HEK293 (cell line): Measurements from ENCODE around the gene TBC1D14.

Experiments
- CTCF ChIA-PET: fragments of 350-600 bp; formaldehyde crosslinking; extraction: SDS; loops from one replicate; lab custom pipeline; 2021; ENCODE audit warnings: antibody characterized with exemption; lab: Yijun Ruan, JAX
- POLR2A ChIA-PET: fragments of 300-600 bp; formaldehyde crosslinking; extraction: SDS; loops from one replicate; lab custom pipeline; 2020; ENCODE audit warnings: antibody characterized with exemption, inconsistent platforms; lab: Yijun Ruan, JAX
- H3K27ac ChIP-seq: fragments of 200-500 bp; sonication (Bioruptor generic); 2 replicates; pipeline ENCODE4 v1.5.1; 2014; ENCODE audit warnings: low read depth, low read length, control low read depth, inconsistent platforms; ENCODE audit errors: extremely low read depth
- H3K36me3 ChIP-seq, 2 experiments: fragments of 200-500 bp in 1 of 2; sonication (Bioruptor generic) in 1 of 2; 1 replicate in 1 of 2; 2 replicates in 1 of 2; pipeline ENCODE4 v1.5.1; 2014 to 2017; ENCODE audit warnings: inconsistent platforms in 2 of 2, low read length in 2 of 2; ENCODE audit not compliant: control insufficient read depth in 2 of 2, insufficient read depth in 1 of 2
- H3K4me1 ChIP-seq: fragments of 200-500 bp; sonication (Bioruptor generic); 2 replicates; pipeline ENCODE4 v1.5.1; 2014; ENCODE audit warnings: mild to moderate bottlenecking, low read length, inconsistent platforms; ENCODE audit not compliant: control insufficient read depth, insufficient read depth
- H3K4me3 ChIP-seq: 2 replicates; pipeline ENCODE4 v1.5.1; 2011; ENCODE audit warnings: low read depth, mild to moderate bottlenecking, control low read depth, low read length, moderate library complexity
- H3K9me3 ChIP-seq: fragments of 200-500 bp; sonication (Bioruptor generic); 2 replicates; pipeline ENCODE4 v1.5.1; 2014; ENCODE audit warnings: low read depth, low read length, inconsistent platforms; ENCODE audit not compliant: control insufficient read depth, insufficient read depth
- EGR2 ChIP-seq: fragments of 450-650 bp; formaldehyde crosslinking; IDR thresholded peaks from 2 replicates; pipeline ENCODE4 v1.5.1; 2016; ENCODE audit warnings: low read depth, missing biosample characterization, missing genetic modification characterization
- IKZF3 ChIP-seq: fragments of 450-650 bp; IDR thresholded peaks from 2 replicates; pipeline ENCODE4 v1.5.0; 2018; ENCODE audit warnings: missing biosample characterization, mild to moderate bottlenecking, missing genetic modification characterization, moderate library complexity
- SCRT1 ChIP-seq: fragments of 450-650 bp; formaldehyde crosslinking; IDR thresholded peaks from 2 replicates; pipeline ENCODE4 v1.5.1; 2016; ENCODE audit warnings: missing biosample characterization, missing genetic modification characterization, borderline replicate concordance
- ZFP69B ChIP-seq: fragments of 450-650 bp; formaldehyde crosslinking; IDR thresholded peaks from 2 replicates; pipeline ENCODE4 v1.5.1; 2016; ENCODE audit warnings: missing biosample characterization, missing genetic modification characterization
- ZNF114 ChIP-seq: fragments of 450-650 bp; formaldehyde crosslinking; IDR thresholded peaks from 2 replicates; pipeline ENCODE4 v1.5.0; 2017; ENCODE audit warnings: missing biosample characterization, missing genetic modification characterization
- ZNF404 ChIP-seq: fragments of 450-650 bp; formaldehyde crosslinking; IDR thresholded peaks from 2 replicates; pipeline ENCODE4 v1.5.1; 2017; ENCODE audit warnings: missing biosample characterization, missing genetic modification characterization
- ZNF48 ChIP-seq: fragments of 450-650 bp; formaldehyde crosslinking; IDR thresholded peaks from 2 replicates; pipeline ENCODE4 v1.5.1; 2016; ENCODE audit warnings: missing biosample characterization, missing genetic modification characterization
- ZNF510 ChIP-seq: fragments of 450-650 bp; formaldehyde crosslinking; IDR thresholded peaks from 2 replicates; pipeline ENCODE4 v1.5.1; 2018; ENCODE audit warnings: mild to moderate bottlenecking, missing genetic modification characterization, missing biosample characterization; ENCODE audit not compliant: insufficient replicate concordance
- ZNF596 ChIP-seq: fragments of 450-650 bp; IDR thresholded peaks from 2 replicates; pipeline ENCODE4 v1.5.0; 2018; ENCODE audit warnings: missing biosample characterization, mild to moderate bottlenecking, missing genetic modification characterization, moderate library complexity
- ZNF664 ChIP-seq: fragments of 450-650 bp; formaldehyde crosslinking; IDR thresholded peaks from 2 replicates; pipeline ENCODE4 v1.5.1; 2016; ENCODE audit warnings: missing biosample characterization, missing genetic modification characterization
- ZNF677 ChIP-seq: fragments of 450-650 bp; IDR thresholded peaks from 2 replicates; pipeline ENCODE4 v1.5.0; 2018; ENCODE audit warnings: missing biosample characterization, mild to moderate bottlenecking, missing genetic modification characterization, moderate library complexity
- ZNF701 ChIP-seq: fragments of 450-650 bp; formaldehyde crosslinking; IDR thresholded peaks from 2 replicates; pipeline ENCODE4 v1.5.1; 2016; ENCODE audit warnings: missing biosample characterization, missing genetic modification characterization
- ZSCAN16 ChIP-seq: fragments of 450-650 bp; formaldehyde crosslinking; IDR thresholded peaks from 2 replicates; pipeline ENCODE4 v1.5.1; 2016; ENCODE audit warnings: missing biosample characterization, missing genetic modification characterization
- TF ChIP-seq, protein P1 (sequence below): fragments of 450-650 bp; formaldehyde crosslinking; IDR thresholded peaks from 2 replicates; pipeline ENCODE4 v1.5.1; 2016; ENCODE audit warnings: missing biosample characterization, missing genetic modification characterization
- TF ChIP-seq, protein P2 (sequence below): fragments of 450-650 bp; formaldehyde crosslinking; IDR thresholded peaks from 2 replicates; pipeline ENCODE4; 2016; ENCODE audit warnings: missing biosample characterization, missing genetic modification characterization
- TF ChIP-seq, protein P3 (sequence below): fragments of 450-650 bp; formaldehyde crosslinking; IDR thresholded peaks from 2 replicates; pipeline ENCODE4 v1.5.1; 2016; ENCODE audit warnings: missing biosample characterization, missing genetic modification characterization
- TF ChIP-seq, protein P4 (sequence below): fragments of 450-650 bp; formaldehyde crosslinking; IDR thresholded peaks from 2 replicates; pipeline ENCODE4 v1.5.1; 2016; ENCODE audit warnings: missing biosample characterization, missing genetic modification characterization

The TBC1D14 gene

DNA sequence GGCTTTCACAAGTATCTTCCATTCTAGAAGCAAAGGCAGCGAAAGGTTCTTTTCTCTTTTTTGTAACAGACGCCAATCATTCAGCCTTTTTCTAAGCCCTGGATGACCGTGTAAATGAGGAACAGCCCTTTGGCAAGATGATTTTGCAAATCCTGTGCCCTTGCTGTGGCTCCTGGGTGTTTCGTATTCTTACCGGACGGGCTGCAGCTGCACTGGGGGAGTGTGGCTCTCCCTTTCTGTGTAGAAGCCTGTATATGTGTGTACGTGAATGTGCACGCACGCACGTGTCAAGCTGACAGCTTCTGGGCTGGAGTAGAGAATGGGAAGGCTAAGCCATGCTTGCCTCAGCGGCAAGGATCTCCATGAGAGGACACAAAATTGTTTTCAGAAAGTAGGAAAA is 150.0 kb downstream of the TBC1D14 start (continued):
- TF ChIP-seq ZNF701 (tag by site-specific recombination) (no peak), ZFP69B (no peak), SCRT1 (no peak), ZNF404 (no peak)
- TF ChIP-seq, all 188 proteins: peak for 0

DNA sequence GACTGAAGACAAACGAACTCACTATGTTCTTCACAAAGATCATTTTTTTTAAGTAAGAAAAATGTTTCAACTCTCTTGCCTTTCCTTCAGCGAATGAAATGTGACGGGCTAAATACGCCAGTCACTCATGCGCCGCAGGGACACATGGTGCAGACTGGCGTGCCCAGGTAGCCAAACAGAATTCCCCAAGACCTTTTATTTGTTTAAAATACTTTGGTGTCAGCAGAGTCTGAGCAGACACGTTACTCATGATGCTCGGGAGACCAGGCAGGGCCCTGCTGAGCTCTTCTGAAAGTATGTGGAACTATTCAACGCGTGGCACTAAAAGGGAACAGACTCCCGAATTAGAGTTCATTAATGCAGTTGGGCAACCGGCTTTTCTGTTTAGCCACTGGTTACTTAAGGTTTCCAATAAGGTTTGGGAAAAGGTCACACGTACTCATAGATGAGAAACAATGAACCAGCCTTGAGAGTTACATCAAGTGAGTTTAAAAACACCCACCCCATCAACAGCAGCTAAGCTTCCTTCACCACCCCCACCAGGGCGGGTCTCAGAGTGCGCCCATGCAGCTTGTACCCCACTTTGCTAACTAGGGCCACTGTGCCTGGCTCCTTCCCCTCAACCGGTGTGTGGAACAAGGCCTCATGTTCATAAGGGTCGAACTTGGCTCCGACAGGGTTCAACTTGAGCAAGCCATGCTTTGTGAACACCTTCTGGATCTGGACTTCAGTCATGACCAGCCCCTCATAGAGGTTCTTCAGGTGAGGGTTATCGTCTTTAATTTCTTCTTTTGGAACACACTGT is 150.9 kb downstream of the TBC1D14 start:
- no peak for TF ChIP-seq ZSCAN16 (tag by site-specific recombination)
- no peak for TF ChIP-seq IKZF3 (tag by site-specific recombination)
- TF ChIP-seq EGR2 (tag by site-specific recombination) = no peak
- TF ChIP-seq, protein P1, sequence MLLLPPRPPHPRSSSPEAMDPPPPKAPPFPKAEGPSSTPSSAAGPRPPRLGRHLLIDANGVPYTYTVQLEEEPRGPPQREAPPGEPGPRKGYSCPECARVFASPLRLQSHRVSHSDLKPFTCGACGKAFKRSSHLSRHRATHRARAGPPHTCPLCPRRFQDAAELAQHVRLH (tag by site-specific recombination) = no peak
- TF ChIP-seq ZNF596 (tag by site-specific recombination) = no peak
- no peak for TF ChIP-seq ZNF48 (tag by site-specific recombination)
- no peak for TF ChIP-seq ZNF677
- TF ChIP-seq, protein P2, sequence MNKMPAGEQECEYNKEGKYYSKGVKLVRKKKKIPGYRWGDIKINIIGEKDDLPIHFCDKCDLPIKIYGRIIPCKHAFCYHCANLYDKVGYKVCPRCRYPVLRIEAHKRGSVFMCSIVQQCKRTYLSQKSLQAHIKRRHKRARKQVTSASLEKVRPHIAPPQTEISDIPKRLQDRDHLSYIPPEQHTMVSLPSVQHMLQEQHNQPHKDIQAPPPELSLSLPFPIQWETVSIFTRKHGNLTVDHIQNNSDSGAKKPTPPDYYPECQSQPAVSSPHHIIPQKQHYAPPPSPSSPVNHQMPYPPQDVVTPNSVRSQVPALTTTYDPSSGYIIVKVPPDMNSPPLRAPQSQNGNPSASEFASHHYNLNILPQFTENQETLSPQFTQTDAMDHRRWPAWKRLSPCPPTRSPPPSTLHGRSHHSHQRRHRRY (tag by site-specific recombination) = no peak
- Histone ChIP-seq H3K36me3 (peaks cover 0 to 86% of the 10 kb centered on the region in 2 experiments; a peak in 2 of 3 replicates), H3K4me1 (no peaks in the 10 kb centered on the region), H3K4me3 (no peak overlapping the region), H3K27ac (no peak overlapping the region), H3K9me3 (no peaks in the 10 kb centered on the region)
- ChIA-PET CTCF (interaction anchor here (0.9 kb wide), 1 partner anchor 10 kb away, joined by 3 read pairs; no protein-coding TSS in a partner anchor), POLR2A (interaction anchor here (2.1 kb wide), 1 partner anchor 17 kb away, joined by 7 read pairs; the partner anchor contains the start of gene TADA2B)

DNA sequence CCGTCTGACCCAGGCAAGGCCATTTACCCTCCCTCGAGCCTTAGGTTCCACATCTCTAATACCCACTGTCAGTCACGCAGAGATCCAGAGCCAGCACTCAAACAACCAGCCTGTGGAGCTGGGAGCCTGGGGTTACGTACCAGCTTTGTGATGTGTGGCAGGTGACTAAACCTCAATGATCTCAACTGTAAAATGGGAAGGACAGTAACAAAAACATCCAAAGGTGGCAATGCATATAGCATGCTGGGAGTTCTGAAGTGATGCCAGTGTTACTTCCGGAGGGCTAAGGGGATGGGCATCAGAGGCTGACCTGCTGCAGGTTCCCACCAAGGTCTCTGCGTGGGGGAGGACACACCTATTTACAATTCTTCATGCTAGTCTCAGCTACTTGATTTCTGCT is 152.2 kb downstream of the TBC1D14 start:
- Histone ChIP-seq H3K4me1 (peaks cover 2% of the 10 kb centered on the region; the same call in 1 of the 2 replicates), H3K9me3 (no peaks in the 10 kb centered on the region), H3K27ac (no peak overlapping the region), H3K36me3 (peaks cover 0 to 86% of the 10 kb centered on the region in 2 experiments; a peak in 2 of 3 replicates), H3K4me3 (no peak overlapping the region)
- CTCF ChIA-PET = interaction anchor here (1.2 kb wide), 1 partner anchor 9 kb away, joined by 4 read pairs; no protein-coding TSS in a partner anchor
- TF ChIP-seq, protein P3, sequence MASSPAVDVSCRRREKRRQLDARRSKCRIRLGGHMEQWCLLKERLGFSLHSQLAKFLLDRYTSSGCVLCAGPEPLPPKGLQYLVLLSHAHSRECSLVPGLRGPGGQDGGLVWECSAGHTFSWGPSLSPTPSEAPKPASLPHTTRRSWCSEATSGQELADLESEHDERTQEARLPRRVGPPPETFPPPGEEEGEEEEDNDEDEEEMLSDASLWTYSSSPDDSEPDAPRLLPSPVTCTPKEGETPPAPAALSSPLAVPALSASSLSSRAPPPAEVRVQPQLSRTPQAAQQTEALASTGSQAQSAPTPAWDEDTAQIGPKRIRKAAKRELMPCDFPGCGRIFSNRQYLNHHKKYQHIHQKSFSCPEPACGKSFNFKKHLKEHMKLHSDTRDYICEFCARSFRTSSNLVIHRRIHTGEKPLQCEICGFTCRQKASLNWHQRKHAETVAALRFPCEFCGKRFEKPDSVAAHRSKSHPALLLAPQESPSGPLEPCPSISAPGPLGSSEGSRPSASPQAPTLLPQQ (tag by site-specific recombination) = no peak
- TF ChIP-seq, protein P4, sequence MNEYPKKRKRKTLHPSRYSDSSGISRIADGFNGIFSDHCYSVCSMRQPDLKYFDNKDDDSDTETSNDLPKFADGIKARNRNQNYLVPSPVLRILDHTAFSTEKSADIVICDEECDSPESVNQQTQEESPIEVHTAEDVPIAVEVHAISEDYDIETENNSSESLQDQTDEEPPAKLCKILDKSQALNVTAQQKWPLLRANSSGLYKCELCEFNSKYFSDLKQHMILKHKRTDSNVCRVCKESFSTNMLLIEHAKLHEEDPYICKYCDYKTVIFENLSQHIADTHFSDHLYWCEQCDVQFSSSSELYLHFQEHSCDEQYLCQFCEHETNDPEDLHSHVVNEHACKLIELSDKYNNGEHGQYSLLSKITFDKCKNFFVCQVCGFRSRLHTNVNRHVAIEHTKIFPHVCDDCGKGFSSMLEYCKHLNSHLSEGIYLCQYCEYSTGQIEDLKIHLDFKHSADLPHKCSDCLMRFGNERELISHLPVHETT = no peak
- POLR2A ChIA-PET = interaction anchor here (2.1 kb wide), 1 partner anchor 18 kb away, joined by 7 read pairs; the partner anchor contains the start of gene TADA2B

DNA sequence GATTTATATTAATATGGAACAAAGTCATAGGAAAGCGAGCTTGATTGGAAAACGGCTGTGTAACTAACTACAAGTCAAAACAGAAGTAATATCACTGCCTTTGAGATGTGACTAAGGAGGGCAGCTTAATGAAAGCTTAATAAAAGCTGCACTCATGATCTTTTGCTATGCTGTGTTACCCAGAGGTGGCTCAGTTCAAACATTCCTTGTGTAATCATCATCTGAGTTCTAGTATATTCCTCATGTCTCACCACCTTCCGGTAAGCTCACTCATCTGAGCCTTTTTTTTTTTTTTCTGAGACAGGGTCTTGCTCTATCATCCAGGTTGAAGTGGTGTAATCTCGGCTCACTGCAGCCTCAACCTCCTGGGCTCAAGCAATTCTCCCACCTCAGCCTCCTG is 153.2 kb downstream of the TBC1D14 start:
- H3K36me3 ChIP-seq = peaks cover 0 to 83% of the 10 kb centered on the region in 2 experiments; a peak in 2 of 3 replicates
- ChIA-PET CTCF (interaction anchor here (0.5 kb wide), 1 partner anchor 210 kb away, joined by 3 read pairs; no protein-coding TSS in a partner anchor), POLR2A (no interaction called here)

More for the DNA sequence above, 153.2 kb downstream of the TBC1D14 start:
- Histone ChIP-seq H3K9me3 (no peaks in the 10 kb centered on the region), H3K4me1 (peaks cover 2% of the 10 kb centered on the region; the same call in 1 of the 2 replicates), H3K27ac (no peak overlapping the region), H3K4me3 (no peak overlapping the region)
- TF ChIP-seq ZFP69B (no peak), ZNF664 (tag by site-specific recombination) (no peak), ZNF114 (tag by site-specific recombination) (no peak), ZNF510 (tag by site-specific recombination) (no peak)
